H9 (cell line): ENCODE results near the gene FEV. TPM values are rescaled to one million over a fixed set of nuclear protein-coding genes. Genes with fewer than 3 reads are reported as not detected.

ENCODE experiments used
- DNase-seq: peaks from one replicate; pipeline ENCODE4 v3.0.0-alpha.2; 2017
- H2AFZ ChIP-seq: one replicate; pipeline ENCODE4 v1.6.1; 2013; ENCODE audit warnings: mild to moderate bottlenecking, low read length, control low read depth, moderate library complexity
- H2AK5ac ChIP-seq: 2 replicates; pipeline ENCODE4 v1.6.1; 2013; ENCODE audit warnings: low read length, control low read depth, mixed read lengths; ENCODE audit not compliant: insufficient read length
- H2BK120ac ChIP-seq: one replicate; pipeline ENCODE4 v1.6.1; 2013; ENCODE audit warnings: low read depth, mild to moderate bottlenecking, low read length, control low read depth, inconsistent platforms; ENCODE audit not compliant: poor library complexity, severe bottlenecking
- H2BK12ac ChIP-seq: 2 replicates; pipeline ENCODE4 v1.6.1; 2013; ENCODE audit warnings: low read length, control low read depth, mixed read lengths, low read depth; ENCODE audit not compliant: insufficient read length
- H2BK15ac ChIP-seq: 2 replicates; pipeline ENCODE4 v1.6.1; 2013; ENCODE audit warnings: low read depth, low read length, control low read depth
- H2BK20ac ChIP-seq: one replicate; pipeline ENCODE4 v1.6.1; 2013; ENCODE audit warnings: low read depth, mild to moderate bottlenecking, low read length, control low read depth, inconsistent platforms; ENCODE audit not compliant: poor library complexity, severe bottlenecking
- H2BK5ac ChIP-seq: 2 replicates; pipeline ENCODE4 v1.6.1; 2013; ENCODE audit warnings: low read length, control low read depth, mixed read lengths; ENCODE audit not compliant: insufficient read length
- H3K14ac ChIP-seq: 2 replicates; pipeline ENCODE4 v1.6.1; 2013; ENCODE audit warnings: low read length, control low read depth; ENCODE audit not compliant: insufficient read depth
- H3K18ac ChIP-seq: 2 replicates; pipeline ENCODE4 v1.6.1; 2013; ENCODE audit warnings: low read depth, mild to moderate bottlenecking, mixed read lengths, low read length, control low read depth; ENCODE audit not compliant: insufficient read length
- H3K23ac ChIP-seq: 2 replicates; pipeline ENCODE4 v1.6.1; 2013; ENCODE audit warnings: low read length, control low read depth, mixed read lengths, low read depth; ENCODE audit not compliant: insufficient read length
- H3K23me2 ChIP-seq: 2 replicates; pipeline ENCODE4 v1.6.1; 2013; ENCODE audit warnings: low read depth, mild to moderate bottlenecking, mixed read lengths, low read length, control low read depth; ENCODE audit not compliant: insufficient read length, poor library complexity, severe bottlenecking
- H3K27ac ChIP-seq: 2 replicates; pipeline ENCODE4 v1.5.1; 2013; ENCODE audit warnings: low read length, control low read depth, mixed read lengths, low read depth; ENCODE audit not compliant: insufficient read length
- H3K27me3 ChIP-seq: 2 replicates; pipeline ENCODE4 v1.6.1; 2013; ENCODE audit warnings: low read length, control low read depth, inconsistent platforms; ENCODE audit not compliant: insufficient read depth
- H3K4ac ChIP-seq: 2 replicates; pipeline ENCODE4 v1.6.1; 2013; ENCODE audit warnings: low read depth, mild to moderate bottlenecking, control low read depth, inconsistent platforms, low read length, moderate library complexity
- H3K4me1 ChIP-seq: 2 replicates; pipeline ENCODE4 v1.6.1; 2013; ENCODE audit warnings: low read length, control low read depth, inconsistent platforms; ENCODE audit not compliant: insufficient read depth
- H3K4me2 ChIP-seq: 2 replicates; pipeline ENCODE4 v1.6.1; 2013; ENCODE audit warnings: low read length, control low read depth, mixed read lengths; ENCODE audit not compliant: insufficient read length, insufficient read depth
- H3K56ac ChIP-seq: 2 replicates; pipeline ENCODE4 v1.6.1; 2013; ENCODE audit warnings: low read depth, mild to moderate bottlenecking, mixed read lengths, low read length, control low read depth; ENCODE audit not compliant: insufficient read length
- H3K79me1 ChIP-seq: 2 replicates; pipeline ENCODE4 v1.6.1; 2013; ENCODE audit warnings: low read depth, mild to moderate bottlenecking, moderate library complexity, low read length, control low read depth, inconsistent platforms; ENCODE audit not compliant: insufficient read depth, poor library complexity, severe bottlenecking
- H3K79me2 ChIP-seq: 2 replicates; pipeline ENCODE4 v1.6.1; 2013; ENCODE audit warnings: low read length, control low read depth, inconsistent platforms; ENCODE audit not compliant: insufficient read depth
- H3K9ac ChIP-seq: 2 replicates; pipeline ENCODE4 v1.6.1; 2013; ENCODE audit warnings: low read length, control low read depth, mixed read lengths; ENCODE audit not compliant: insufficient read length; ENCODE audit errors: extremely low read depth
- H3K9me3 ChIP-seq: one replicate; pipeline ENCODE4 v1.6.1; 2013; ENCODE audit warnings: low read depth, low read length, inconsistent platforms; ENCODE audit not compliant: control insufficient read depth
- H3T11ph ChIP-seq: one replicate; pipeline ENCODE4 v1.6.1; 2013; ENCODE audit warnings: mild to moderate bottlenecking, low read length, control low read depth, inconsistent platforms
- H4K20me1 ChIP-seq: one replicate; pipeline ENCODE4 v1.6.1; 2013; ENCODE audit not compliant: control insufficient read depth, insufficient read length, insufficient read depth
- H4K5ac ChIP-seq: 2 replicates; pipeline ENCODE4 v1.6.1; 2013; ENCODE audit warnings: low read depth, mild to moderate bottlenecking, mixed read lengths, low read length, control low read depth; ENCODE audit not compliant: insufficient read length
- H4K8ac ChIP-seq: replicated peaks from 2 replicates; pipeline ENCODE4 v1.6.1; 2013; ENCODE audit warnings: low read length, control low read depth, mixed read lengths, low read depth; ENCODE audit not compliant: insufficient read length
- H4K91ac ChIP-seq: 2 replicates; pipeline ENCODE4 v1.6.1; 2013; ENCODE audit warnings: low read depth, mild to moderate bottlenecking, moderate library complexity, mixed read lengths, low read length, control low read depth; ENCODE audit not compliant: insufficient read length
- H3K27ac Mint-ChIP-seq, 3 experiments: 2 replicates in 2 of 3; 3 replicates in 1 of 3; pipeline ENCODE4 v1.8.0; 2020 to 2021; ENCODE audit warnings: mixed read lengths in 3 of 3, mild to moderate bottlenecking in 1 of 3, moderate library complexity in 1 of 3
- H3K27me3 Mint-ChIP-seq: 2 replicates; pipeline ENCODE4 v1.8.0; 2021; ENCODE audit warnings: low read depth, mild to moderate bottlenecking, moderate library complexity, mixed read lengths
- H3K36me3 Mint-ChIP-seq, 3 experiments: 2 replicates in 2 of 3; 3 replicates in 1 of 3; pipeline ENCODE4 v1.8.0; 2020 to 2021; ENCODE audit warnings: low read depth in 3 of 3, mixed read lengths in 3 of 3; ENCODE audit not compliant: insufficient read depth in 1 of 3
- H3K4me1 Mint-ChIP-seq, 2 experiments: 2 replicates each; pipeline ENCODE4 v1.8.0; 2020; ENCODE audit warnings: mixed read lengths in 2 of 2
- H3K4me3 Mint-ChIP-seq, 2 experiments: 2 replicates in 1 of 2; 3 replicates in 1 of 2; pipeline ENCODE4 v1.8.0; 2020 to 2021; ENCODE audit warnings: mild to moderate bottlenecking in 2 of 2, mixed read lengths in 2 of 2, moderate library complexity in 1 of 2
- H3K9me3 Mint-ChIP-seq, 2 experiments: 2 replicates in 1 of 2; 3 replicates in 1 of 2; pipeline ENCODE4 v1.8.0; 2020; ENCODE audit warnings: mild to moderate bottlenecking in 2 of 2, mixed read lengths in 2 of 2, moderate library complexity in 1 of 2
- WGBS: extraction: QIAGEN DNeasy Blood & Tissue Kit; methylation state at CpG from one replicate; pipeline ENCODE4 v1.1.7; 2013; ENCODE audit warnings: missing lambda C conversion rate, low lambda C conversion rate, mixed read lengths; ENCODE audit not compliant: insufficient read length; ENCODE audit errors: extremely low coverage; 5-methylcytosine and 5-hydroxymethylcytosine counted together
- total RNA-seq: library from RNA; stranded (reverse); gene quantifications from 2 replicates; pipeline ENCODE4 v1.2.1, GENCODE V29; 2021
- TF ChIP-seq, protein P1 (sequence below): fragments of 200-600 bp; sonication (generic); conservative IDR thresholded peaks from 3 replicates; pipeline ENCODE4 v1.8.0; 2021; ENCODE audit warnings: antibody characterized with exemption, mild to moderate bottlenecking

The FEV gene
- total RNA-seq, 1 experiment from 2014 or later, result not detected

DNA sequence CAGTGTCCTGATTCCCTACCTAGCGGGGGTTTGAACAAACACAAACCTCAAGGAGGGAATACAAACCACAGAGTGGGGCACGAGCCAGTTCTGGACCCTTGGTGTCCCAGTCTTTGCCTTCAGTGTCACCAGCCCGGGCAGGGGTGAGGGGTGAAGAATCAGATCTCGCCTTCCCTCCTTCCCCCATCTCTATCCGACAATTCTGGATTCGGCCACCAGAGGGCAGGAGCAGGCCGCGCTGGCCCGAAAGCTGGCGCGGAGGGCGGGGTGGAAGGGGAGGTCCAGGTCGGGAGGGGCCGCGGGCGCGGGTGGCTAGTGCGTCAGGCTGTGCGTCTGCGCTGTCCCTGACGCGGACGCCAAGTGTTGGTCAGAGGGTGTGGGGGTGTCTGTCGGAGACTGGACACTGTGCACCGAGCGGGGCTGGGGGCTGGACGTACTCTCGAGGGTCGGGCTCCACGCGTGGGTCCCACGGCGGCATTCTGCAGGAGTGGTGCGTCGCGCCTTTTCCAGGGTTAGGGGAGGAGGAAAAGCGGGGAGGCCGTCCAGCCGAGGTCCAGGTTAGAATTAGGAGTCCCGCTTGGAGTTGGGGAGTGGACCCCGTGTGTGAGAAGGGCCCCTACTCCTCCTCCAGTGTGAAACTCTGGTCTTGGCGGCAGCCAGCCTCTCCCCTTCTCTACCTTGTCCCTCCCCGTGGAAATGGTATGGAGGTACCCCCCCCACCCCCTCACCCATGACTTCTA lies 11.2 kb upstream of the FEV start:
- peaks cover 29 to 48% of the 10 kb centered on the region in 2 experiments for H3K4me1 Mint-ChIP-seq
- H3K27me3 Mint-ChIP-seq, result peaks cover 99% of the 10 kb centered on the region
- H3K27ac ChIP-seq, result no peak overlapping the region
- H3K79me2 ChIP-seq, result no peaks in the 10 kb centered on the region
- no peak overlapping the region for H4K91ac ChIP-seq
- H3K4me3 Mint-ChIP-seq, result peak overlapping the region; percentile 50 to 71; a peak in 4 of 5 replicates
- H3K14ac ChIP-seq, result no peak overlapping the region
- no peak overlapping the region for H3K23ac ChIP-seq
- no peak overlapping the region for H3T11ph ChIP-seq
- peak; percentile 85 for DNase-seq
- H3K18ac ChIP-seq, result no peak overlapping the region
- no peak overlapping the region for H2BK20ac ChIP-seq
- H3K27ac Mint-ChIP-seq, result no peak overlapping the region
- no peak overlapping the region for H3K56ac ChIP-seq
- no peak overlapping the region for H2BK5ac ChIP-seq
- H2BK120ac ChIP-seq, result no peak overlapping the region
- TF ChIP-seq, protein P1, sequence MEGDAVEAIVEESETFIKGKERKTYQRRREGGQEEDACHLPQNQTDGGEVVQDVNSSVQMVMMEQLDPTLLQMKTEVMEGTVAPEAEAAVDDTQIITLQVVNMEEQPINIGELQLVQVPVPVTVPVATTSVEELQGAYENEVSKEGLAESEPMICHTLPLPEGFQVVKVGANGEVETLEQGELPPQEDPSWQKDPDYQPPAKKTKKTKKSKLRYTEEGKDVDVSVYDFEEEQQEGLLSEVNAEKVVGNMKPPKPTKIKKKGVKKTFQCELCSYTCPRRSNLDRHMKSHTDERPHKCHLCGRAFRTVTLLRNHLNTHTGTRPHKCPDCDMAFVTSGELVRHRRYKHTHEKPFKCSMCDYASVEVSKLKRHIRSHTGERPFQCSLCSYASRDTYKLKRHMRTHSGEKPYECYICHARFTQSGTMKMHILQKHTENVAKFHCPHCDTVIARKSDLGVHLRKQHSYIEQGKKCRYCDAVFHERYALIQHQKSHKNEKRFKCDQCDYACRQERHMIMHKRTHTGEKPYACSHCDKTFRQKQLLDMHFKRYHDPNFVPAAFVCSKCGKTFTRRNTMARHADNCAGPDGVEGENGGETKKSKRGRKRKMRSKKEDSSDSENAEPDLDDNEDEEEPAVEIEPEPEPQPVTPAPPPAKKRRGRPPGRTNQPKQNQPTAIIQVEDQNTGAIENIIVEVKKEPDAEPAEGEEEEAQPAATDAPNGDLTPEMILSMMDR, result peak; percentile 89
- H4K8ac ChIP-seq, result no peak overlapping the region
- H3K4me1 ChIP-seq, result peaks cover 9% of the 10 kb centered on the region; the same call in 1 of the 2 replicates
- no peak overlapping the region for H2AFZ ChIP-seq
- H3K9ac ChIP-seq, result no peak overlapping the region
- H3K9me3 ChIP-seq, result no peaks in the 10 kb centered on the region
- H4K20me1 ChIP-seq, result no peaks in the 10 kb centered on the region
- H3K36me3 Mint-ChIP-seq, result no peaks in the 10 kb centered on the region; a peak in 1 of 7 replicates
- no peak overlapping the region for H3K4ac ChIP-seq
- peaks cover 95% of the 10 kb centered on the region for H3K27me3 ChIP-seq
- H3K79me1 ChIP-seq, result no peaks in the 10 kb centered on the region
- no peak overlapping the region for H4K5ac ChIP-seq
- no peak overlapping the region for H2AK5ac ChIP-seq
- H3K23me2 ChIP-seq, result no peaks in the 10 kb centered on the region
- H2BK12ac ChIP-seq, result no peak overlapping the region
- no CpG with 5 or more reads among the region's 43 CpGs for WGBS
- no peak overlapping the region for H2BK15ac ChIP-seq
- H3K4me2 ChIP-seq, result peak overlapping the region; percentile 26
- peaks cover 0 to 10% of the 10 kb centered on the region in 2 experiments; a peak in 4 of 5 replicates for H3K9me3 Mint-ChIP-seq
